ENCODE measurements around the gene AKAP8L.
A peak's percentile ranks its signal among the peaks of the same experiment; 100 is the strongest.
"Not testable (repeated sequence)": the region's sequence is repeated elsewhere in the genome, so short reads cannot be mapped to it uniquely, and the experiment has no call there.

AKAP8L gene

DNA sequence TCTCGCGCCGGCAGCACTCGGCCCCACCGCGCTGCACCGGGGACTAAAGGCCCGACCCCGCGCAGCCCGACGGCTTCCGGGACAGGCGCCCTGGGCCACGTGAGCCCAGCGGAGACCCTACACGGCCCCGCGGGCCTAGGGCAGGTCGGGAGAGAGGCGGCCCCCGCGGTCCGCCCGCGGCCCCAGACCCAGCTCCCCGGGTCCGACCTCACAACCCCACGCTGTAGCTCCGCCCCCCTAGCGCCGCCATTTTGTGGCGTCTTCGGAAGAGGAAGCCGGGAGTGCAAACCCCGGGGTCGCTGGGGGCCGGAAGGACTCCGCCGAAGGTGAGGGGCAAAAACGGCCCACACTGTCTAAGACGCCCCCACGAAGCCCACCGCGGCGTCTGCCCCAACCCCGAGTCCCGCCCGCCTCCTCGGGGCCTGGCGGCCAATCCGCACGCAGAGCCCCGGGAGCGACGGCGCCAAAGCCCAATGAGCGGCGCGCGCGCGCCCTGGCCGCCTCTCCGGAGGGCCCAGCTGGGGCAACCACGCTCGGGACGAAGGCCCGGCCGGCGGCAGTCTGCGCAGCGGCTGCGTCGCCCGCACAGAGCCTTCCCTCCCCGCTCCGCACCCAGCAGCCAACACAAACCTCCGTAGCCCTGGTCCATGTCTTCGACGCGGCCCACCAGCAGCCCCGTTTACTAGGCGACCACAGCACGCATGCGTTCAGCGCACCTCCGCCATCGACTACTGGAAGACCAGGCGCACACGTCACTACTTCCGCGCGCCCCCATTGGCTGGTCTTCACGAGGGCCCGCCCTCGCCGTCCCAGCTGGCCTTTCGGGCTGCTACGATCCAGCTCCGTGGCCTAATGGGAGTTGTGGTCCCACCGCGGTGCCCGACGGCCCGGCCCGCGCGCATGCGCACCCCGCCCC, 39.4 kb downstream of the AKAP8L start, which contains the start of gene AKAP8:
AKAP8 (minus strand) TSS at position 705 of the 916 bp plus-strand sequence; CDS start at position 649, 56 bp downstream.
- DNase-seq: peak; percentile 99

GRCh38 chr19:15378534-15379082, 40.2 kb downstream of the AKAP8L start:
- DNase-seq: peak; percentile 72

- DNase-seq: no peak
Measured at GRCh38 chr19:15374796-15375440, 43.9 kb downstream of the AKAP8L start.

GRCh38 chr19:15374105-15374651, 44.6 kb downstream of the AKAP8L start:
- DNase-seq: no peak

DNA sequence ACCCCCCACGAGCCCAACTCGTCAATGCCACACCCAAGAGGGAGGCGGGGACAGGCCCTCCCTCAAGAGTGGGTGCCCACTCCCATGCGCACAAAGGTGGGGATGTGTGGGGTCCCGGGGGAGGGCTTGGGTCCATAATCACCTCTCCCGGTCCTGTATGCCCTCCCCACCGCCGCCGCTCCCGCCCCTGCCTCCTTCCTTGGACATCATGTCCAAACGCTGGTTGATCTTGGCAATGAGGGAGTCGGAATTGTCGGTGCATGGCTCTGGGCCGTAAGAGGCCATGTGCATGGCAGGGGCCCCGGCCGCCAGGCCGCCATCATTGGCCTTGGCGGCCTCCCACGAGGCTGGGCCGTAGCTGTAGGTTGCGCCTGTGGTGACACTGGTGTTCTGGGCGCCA, 45.1 kb downstream of the AKAP8L start:
- DNase-seq: no peak

- DNase-seq: no peak
Measured at GRCh38 chr19:15372891-15373301, 45.9 kb downstream of the AKAP8L start.

DNA sequence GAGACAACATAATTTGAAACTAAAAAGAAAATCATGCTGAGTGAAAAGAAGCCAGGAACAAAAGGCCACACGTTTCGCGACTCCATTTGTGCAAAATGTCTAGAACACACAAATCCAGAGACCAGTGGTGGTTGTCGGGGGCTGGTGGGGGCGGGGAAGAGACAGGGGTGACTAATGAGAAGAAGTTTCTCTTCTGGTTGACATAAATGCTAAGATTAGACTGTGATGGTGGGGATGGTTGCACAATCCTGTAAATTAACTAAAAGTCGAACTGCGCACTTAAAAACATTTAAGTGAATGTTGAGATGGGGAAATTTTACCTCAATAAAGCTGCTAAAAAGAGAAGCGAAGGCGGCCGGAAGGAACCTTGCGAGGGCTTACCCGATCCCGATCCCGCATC, 46.3 kb downstream of the AKAP8L start:
- no peak for DNase-seq

- no peak for DNase-seq
Measured at GRCh38 chr19:15371786-15372380, 46.9 kb downstream of the AKAP8L start.

- no peak for DNase-seq
Measured at GRCh38 chr19:15371119-15371518, 47.7 kb downstream of the AKAP8L start.

DNA sequence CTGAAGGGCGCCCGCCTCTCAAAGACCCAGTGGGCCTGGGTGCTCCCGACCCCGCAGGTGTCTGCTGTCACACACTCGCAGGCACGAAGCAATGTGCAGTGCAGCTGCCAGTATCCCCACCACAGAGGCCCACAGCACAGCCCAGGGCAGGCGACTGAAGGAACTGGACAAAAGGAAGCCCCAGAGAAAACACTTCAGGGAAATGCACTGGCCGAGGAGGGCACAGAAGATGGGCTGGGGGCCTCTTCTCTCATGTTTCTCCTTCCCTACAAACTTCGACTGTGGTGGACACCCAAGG, 49.2 kb downstream of the AKAP8L start:
- no peak for DNase-seq

DNA sequence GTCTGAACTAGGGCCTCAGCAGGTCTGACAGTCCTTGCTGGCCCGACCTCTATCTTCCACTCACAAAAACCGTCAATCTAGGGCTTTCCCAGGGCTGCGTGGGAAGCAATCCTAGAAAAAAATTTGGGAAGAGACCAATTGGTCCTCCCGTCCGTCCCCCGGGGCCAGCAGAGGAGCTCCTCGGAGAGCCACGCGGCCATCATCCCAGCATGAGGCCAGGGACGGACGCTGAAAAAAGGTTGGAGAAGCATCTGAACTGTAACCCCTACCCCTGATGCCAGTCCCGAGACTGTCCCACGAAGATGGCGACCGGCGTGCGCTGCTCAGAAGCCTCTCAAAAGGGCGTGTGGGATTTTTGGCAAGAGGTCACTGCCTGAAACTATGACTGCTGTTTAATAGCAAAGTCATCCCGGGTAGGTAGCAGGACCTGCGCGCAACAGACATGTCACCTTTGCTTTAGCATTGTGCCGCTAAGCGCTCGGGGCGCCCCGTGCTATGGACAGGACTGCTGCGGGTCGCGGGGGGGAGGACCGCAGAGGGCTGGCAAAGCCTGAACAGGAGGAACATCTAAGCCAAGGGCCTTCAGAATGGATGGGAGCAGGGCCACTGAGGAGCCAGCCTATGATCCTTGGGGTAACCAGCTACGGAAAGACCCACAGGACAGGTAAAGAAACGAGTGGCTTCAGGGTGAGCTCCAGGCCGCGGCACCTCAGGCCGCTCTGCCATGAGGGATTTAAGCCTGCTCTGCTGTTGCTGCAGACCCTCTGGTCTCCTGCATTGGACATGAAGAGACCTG, 49.8 kb downstream of the AKAP8L start:
- no peak for DNase-seq

DNA sequence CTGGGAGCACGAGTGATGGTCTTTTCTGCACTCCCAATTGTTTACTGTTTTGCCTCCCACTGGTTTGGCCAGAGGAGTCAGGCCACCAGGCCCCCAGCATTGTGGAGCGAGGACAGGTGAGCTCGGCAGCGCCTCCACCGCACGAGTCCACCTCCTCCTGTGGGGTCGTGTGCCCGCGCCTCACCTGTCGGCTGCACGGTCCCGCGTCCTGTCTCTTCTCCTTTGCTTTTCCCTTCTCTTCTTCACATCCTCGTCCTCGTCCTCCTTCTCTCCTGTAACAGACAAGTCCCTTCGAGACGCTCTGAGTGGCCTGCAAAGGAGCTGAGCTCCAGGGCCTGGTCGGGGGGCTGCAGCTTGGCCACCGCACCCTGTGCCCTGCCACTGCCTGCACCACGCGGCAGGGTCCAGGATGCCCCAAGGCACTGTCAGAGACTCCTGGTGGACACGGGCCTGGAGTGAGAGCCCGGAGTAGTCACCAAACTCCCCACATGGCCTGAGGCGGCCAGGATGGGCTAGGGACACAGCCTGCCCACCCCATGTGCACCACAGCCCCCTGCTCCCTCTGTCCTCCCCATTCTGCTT, 50.6 kb downstream of the AKAP8L start:
- DNase-seq: no peak

- DNase-seq: no peak
Measured at GRCh38 chr19:15367439-15367838, 51.3 kb downstream of the AKAP8L start.

DNA sequence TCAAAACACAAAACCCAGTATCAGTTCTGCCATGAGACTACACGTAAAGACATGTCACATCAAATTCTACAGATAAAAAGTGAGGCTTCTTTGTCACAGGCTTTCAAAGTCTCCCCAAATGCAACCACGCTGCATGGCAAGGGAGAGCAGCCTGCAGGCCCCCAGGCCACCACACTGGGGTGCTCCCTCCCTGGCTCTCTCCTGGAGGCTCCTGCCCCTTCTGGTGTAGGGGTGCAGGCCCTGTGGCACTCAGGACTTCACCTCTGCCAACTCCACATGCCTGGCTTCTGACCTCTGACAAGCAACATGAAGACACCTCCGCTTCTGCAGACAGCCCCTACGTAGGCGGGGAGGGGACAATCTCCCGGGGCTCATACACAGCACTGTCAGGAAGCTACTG, 53.5 kb downstream of the AKAP8L start:
- DNase-seq: no peak

DNA sequence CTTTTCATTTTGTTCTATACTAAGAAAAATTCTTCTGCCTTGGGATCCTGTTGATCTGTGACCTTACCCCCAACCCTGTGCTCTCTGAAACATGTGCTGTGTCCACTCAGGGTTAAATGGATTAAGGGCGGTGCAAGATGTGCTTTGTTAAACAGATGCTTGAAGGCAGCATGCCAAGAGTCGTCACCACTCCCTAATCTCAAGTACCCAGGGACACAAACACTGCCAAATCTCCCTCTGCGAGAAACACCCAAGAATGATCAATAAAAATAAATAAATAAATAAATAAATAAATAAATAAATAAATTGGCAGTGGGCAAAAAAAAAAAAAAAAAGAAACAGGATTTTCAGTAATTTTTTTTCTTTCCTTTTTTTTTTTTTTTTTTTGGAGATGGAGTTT, 55.0 kb downstream of the AKAP8L start:
- not testable (repeated sequence) for DNase-seq

DNA sequence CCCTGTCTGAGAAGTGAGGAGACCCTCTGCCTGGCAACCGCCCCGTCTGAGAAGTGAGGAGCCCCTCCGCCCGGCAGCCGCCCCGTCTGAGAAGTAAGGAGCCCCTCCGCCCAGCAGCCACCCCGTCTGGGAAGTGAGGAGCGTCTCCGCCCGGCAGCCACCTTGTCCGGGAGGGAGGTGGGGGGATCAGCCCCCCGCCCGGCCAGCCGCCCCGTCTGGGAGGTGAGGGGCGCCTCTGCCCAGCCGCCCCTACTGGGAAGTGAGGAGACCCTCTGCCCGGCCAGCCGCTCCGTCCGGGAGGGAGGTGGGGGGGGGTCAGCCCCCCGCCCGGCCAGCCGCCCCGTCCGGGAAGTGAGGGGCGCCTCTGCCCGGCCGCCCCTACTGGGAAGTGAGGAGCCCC, 55.7 kb downstream of the AKAP8L start:
- not testable (repeated sequence) for DNase-seq

DNA sequence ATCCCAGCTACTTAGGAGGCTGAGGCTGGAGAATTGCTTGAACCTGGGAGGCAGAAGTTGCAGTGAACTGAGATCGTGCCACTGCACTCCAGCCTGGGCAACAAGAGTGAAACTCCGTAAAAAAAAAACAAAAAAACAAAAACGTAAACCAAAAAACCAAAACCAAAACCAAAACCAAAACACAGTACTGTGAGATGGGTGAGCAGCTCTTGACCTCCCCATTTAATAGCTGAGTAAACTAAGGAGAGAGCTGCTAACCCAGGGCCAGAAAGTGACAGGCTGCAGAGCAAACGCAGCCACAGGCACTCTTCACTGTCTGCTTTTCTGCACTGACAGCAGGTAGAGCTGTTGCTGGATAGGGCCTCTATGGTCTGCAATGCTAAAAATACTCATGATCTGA, 58.8 kb downstream of the AKAP8L start:
- DNase-seq: peak; percentile 45

DNA sequence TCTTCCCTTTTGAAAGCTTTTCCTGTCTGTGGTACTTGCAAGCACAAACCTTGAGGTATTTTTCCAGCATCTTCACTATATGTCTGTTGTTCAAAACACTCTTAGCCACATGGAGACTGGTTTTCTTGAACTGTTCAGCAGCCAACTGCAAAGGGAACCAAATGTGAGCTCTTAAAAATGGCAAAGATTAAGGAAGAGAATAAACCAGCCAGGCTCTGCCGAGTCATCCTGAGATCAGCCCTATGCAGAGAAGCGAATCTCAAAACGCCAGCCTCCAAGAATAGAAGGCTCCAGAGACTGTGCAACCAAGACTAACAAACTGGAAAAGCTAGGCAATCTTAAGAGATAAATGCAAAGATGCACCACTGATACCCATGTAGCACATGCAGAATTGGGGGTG, 59.9 kb downstream of the AKAP8L start:
- DNase-seq: no peak

- no peak for DNase-seq
Measured at GRCh38 chr19:15357906-15358305, 60.9 kb downstream of the AKAP8L start.

DNA sequence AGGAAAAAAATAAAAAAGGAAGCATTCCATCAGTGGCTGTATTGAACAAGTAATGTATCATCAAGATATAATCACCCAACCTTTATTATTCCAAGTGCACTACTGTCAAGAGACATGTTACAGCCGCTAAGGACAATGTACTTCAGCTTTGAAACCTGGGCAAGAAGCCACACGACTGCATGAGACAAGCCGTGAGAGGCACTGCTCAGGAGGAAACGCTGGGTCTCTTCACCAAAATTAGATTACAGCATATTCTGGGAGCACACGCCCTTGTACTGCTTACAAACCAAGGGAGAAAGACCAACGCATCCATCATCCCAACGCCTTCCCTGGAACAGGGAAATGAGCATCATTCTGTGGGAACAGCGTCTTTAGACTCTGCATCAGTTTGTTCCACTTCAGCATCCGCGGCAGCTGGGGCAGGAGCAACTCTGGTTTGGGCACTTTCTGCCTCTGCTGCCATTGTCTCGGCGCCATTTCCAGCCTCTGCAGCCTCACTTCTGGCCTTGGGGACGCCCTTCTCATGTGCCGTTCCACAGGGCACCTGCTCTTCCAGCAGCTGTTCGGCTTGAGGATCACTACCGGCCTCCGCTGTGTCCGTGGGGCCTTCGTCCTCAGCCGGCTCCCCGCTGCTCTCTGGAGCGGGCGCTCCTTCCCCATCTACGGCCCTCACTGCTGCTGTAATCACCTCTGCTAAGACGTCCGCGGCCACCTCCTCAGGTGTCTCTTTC, 64.1 kb downstream of the AKAP8L start:
- DNase-seq: no peak

DNA sequence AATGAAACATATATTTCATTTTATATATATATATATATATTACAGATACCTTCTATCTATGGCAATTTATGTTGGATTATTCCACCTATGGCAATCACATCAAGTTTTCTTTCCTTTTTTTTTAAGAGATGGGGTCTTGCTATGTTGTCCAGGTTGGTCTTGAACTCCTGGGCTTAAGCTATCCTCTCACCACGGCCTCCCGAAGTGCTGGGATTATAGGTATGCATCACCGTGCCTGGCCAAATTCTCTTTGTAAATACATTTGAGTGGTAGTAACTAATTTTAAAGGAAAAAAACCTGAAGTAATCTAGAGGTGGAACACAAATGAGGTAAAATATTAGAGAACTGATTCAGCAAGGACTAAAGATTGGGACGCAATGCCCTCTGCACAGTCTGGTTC, 64.9 kb downstream of the AKAP8L start:
- no peak for DNase-seq

All from activated CD4-positive, alpha-beta T cell treated with anti-CD3 and anti-CD28 coated beads, Interleukin-10, Interleukin-2, amounts not matched to agents 100 ng/mL and 50 ng/mL, durations not matched to agents 16 hours and 8 hours (primary cell).